ENCODE results near the gene CLCNKA. TPM values are rescaled to one million over a fixed set of nuclear protein-coding genes. Genes with fewer than 3 reads are reported as not detected.
"Not testable (repeated sequence)": the region's sequence is repeated elsewhere in the genome, so short reads cannot be mapped to it uniquely, and the experiment has no call there.

Gene CLCNKA
- total and polyA plus RNA-seq, 2 of the 8 experiments (the other 6 are each of a cell fraction or from before 2014, with no cell fraction given), result 0.95 to 2.0 TPM

DNA sequence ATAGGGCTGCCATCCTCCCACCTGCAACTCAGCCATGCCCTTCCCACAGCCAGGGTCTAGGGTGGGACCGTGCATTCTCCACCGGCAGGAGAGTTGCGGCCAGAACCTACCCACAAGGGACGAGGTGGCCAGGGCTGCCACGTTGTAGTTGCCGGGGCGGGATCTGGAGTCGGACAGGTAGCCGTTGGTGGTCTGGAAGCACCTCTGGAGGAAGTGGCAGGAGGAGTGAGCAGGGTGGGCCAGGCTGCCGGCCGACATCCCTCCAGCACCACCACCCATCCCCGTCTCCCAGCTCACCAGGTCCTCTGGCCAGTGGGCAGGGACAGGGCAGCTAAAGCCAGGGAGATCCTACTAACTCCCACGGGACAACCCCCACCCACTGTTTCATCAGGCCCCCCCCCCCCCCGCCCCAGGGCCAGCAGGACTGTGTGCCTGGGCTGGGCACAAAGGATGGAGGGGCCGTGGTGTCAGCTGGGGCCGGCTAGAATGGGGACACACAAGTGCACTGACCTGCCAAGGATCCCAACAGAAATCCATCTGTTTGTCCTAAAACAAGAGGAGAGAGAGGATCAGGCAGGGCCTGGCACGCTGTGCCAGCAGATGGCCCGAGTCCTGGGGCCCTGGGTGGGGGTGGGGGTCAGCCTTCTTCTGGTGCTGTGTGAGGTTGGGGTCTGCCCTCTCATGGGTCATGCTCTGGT lies 40.3 kb downstream of the CLCNKA start:
- not testable (repeated sequence) for DNase-seq (ENCODE audit: low read depth in 1 of 2, low spot score in 2 of 2); FAIRE-seq
- CTCF ChIA-PET (ENCODE audit: partially characterized antibody), result interaction anchor here (0.7 to 1.1 kb wide), 4 partner anchors 20 to 259 kb away, joined by 3 to 4 read pairs (median 3); no protein-coding TSS in a partner anchor

More for the DNA sequence above, 40.3 kb downstream of the CLCNKA start:
- H4K91ac ChIP-seq (replicated peaks; ENCODE audit: insufficient read length, low read length); H3K23ac ChIP-seq (ENCODE audit: insufficient read length); H2BK20ac ChIP-seq (ENCODE audit: low read length); H4K20me1 ChIP-seq (replicated peaks in 1 of 2; ENCODE audit: control insufficient read depth in 1 of 2, insufficient read depth in 2 of 2, low read length in 2 of 2); H3K27ac ChIP-seq (ENCODE audit: low read depth, low read length); H2BK12ac ChIP-seq (ENCODE audit: low read depth, low read length); H3K4me2 ChIP-seq (ENCODE audit: insufficient read depth in 1 of 2, low read depth in 2 of 2, low read length in 2 of 2); H2BK120ac ChIP-seq (replicated peaks; ENCODE audit: low read depth, low read length); H2BK15ac ChIP-seq (ENCODE audit: low read length); H2AK5ac ChIP-seq (ENCODE audit: low read depth, low read length); H3K27me3 ChIP-seq (replicated peaks in 1 of 4; ENCODE audit: control insufficient read depth in 3 of 4, extremely low read depth in 1 of 4, insufficient read depth in 3 of 4, low read length in 3 of 4); H3K36me3 ChIP-seq (ENCODE audit: control insufficient read depth in 2 of 4, insufficient read depth in 4 of 4, low read length in 3 of 4); H2BK5ac ChIP-seq (ENCODE audit: low read depth, low read length); H3K4me3 ChIP-seq (ENCODE audit: extremely low read depth in 1 of 4, insufficient read depth in 2 of 4, low read depth in 3 of 4, low read length in 4 of 4); H3K79me1 ChIP-seq (ENCODE audit: low read depth, low read length); H4K8ac ChIP-seq (ENCODE audit: extremely low read depth, insufficient read depth, low read length); H3K79me2 ChIP-seq (ENCODE audit: control insufficient read depth in 1 of 2, insufficient read depth in 2 of 2, low read length in 2 of 2); H3K4ac ChIP-seq (replicated peaks; ENCODE audit: insufficient read length, low read depth, low read length); H3K18ac ChIP-seq (ENCODE audit: extremely low read depth, low read length); H3K9me3 ChIP-seq (ENCODE audit: insufficient read depth in 2 of 2, low read depth in 1 of 2, low read length in 1 of 2); H4K5ac ChIP-seq (ENCODE audit: insufficient read length, low read depth, low read length); H3K9ac ChIP-seq (replicated peaks in 1 of 4; ENCODE audit: extremely low read depth in 1 of 4, low read depth in 3 of 4, low read length in 3 of 4); H3K56ac ChIP-seq (replicated peaks; ENCODE audit: insufficient read length, low read depth, low read length); H3K23me2 ChIP-seq (ENCODE audit: low read depth, low read length); H3K14ac ChIP-seq (ENCODE audit: insufficient read length); H2AFZ ChIP-seq (ENCODE audit: low read length): not testable (repeated sequence)
- POLR2A ChIA-PET (ENCODE audit: partially characterized antibody), result interaction anchor here (1.5 kb wide), 1 partner anchor 10 kb away, joined by 3 read pairs; no protein-coding TSS in a partner anchor
- WGBS, 2 experiments (ENCODE audit: extremely low coverage in 1 of 2, insufficient coverage in 1 of 2, insufficient read length in 1 of 2, insufficient replicate concordance in 2 of 2, low coverage in 1 of 2, low lambda C conversion rate in 2 of 2, missing lambda C conversion rate in 1 of 2), result 92% methylated on average over 10 of the region's 18 CpGs; no CpG with 5 or more reads in 1 of the 2 experiments
- peaks cover 0 to 13% (median 10%) of the 10 kb centered on the region in 4 experiments; a peak in 6 of 7 replicates for H3K4me1 ChIP-seq (replicated peaks in 1 of 4; ENCODE audit: control insufficient read depth in 3 of 4, insufficient read depth in 4 of 4, low read length in 3 of 4)
